BJ (cell line): Measurements from ENCODE around the gene YPEL1. TPM values are rescaled to one million over a fixed set of nuclear protein-coding genes. Genes with fewer than 3 reads are reported as not detected.
"Not testable (repeated sequence)": the region's sequence is repeated elsewhere in the genome, so short reads cannot be mapped to it uniquely, and the experiment has no call there.

Experiments
- CTCF ChIA-PET: fragments of 350-600 bp; formaldehyde crosslinking; extraction: SDS; loops from one replicate; lab custom pipeline; 2021; ENCODE audit warnings: antibody characterized with exemption, inconsistent platforms; lab: Yijun Ruan, JAX
- POLR2A ChIA-PET: fragments of 300-600 bp; sonication (Branson Sonifier 250); formaldehyde crosslinking; extraction: SDS; loops from one replicate; lab custom pipeline; 2021; ENCODE audit warnings: antibody characterized with exemption; lab: Charles Lee
- DNase-seq: peaks from one replicate; pipeline ENCODE4 v3.0.0-alpha.2; 2011; ENCODE audit warnings: low read depth
- H3K27me3 ChIP-seq: 2 replicates; pipeline ENCODE4 v1.6.0; 2011; ENCODE audit warnings: low read length; ENCODE audit not compliant: control insufficient read depth, insufficient read depth
- H3K36me3 ChIP-seq: 2 replicates; pipeline ENCODE4 v1.5.1; 2011; ENCODE audit warnings: low read length; ENCODE audit not compliant: control insufficient read depth, insufficient read depth
- H3K4me3 ChIP-seq: 2 replicates; pipeline ENCODE4 v1.5.1; 2011; ENCODE audit warnings: low read depth, mild to moderate bottlenecking, control low read depth, low read length
- CTCF ChIP-seq: IDR thresholded peaks from 2 replicates; pipeline ENCODE4 v1.5.1; 2011; ENCODE audit warnings: low read depth, mild to moderate bottlenecking, control low read depth, inconsistent platforms, low read length, moderate library complexity; ENCODE audit not compliant: insufficient read depth
- polyA plus RNA-seq: library from polyadenylated mRNA; depleted of rRNA; stranded (reverse); fragments of >200 nt; gene quantifications from 2 replicates; pipeline ENCODE4 v1.2.3, GENCODE V29; 2011

YPEL1 gene
- polyA plus RNA-seq, 1 experiment: 0.69 TPM

- CTCF ChIA-PET: interaction anchor here (0.5 to 2.0 kb wide), 5 partner anchors 14 to 234 kb away, joined by 3 to 10 read pairs (median 5); partner anchors contain the start of gene PPM1F
- Histone ChIP-seq H3K4me3 (no peak overlapping the region), H3K36me3 (no peaks in the 10 kb centered on the region), H3K27me3 (no peaks in the 10 kb centered on the region)
- TF ChIP-seq CTCF: no peak
- DNase-seq: no peak
- POLR2A ChIA-PET: interaction anchor here (0.6 kb wide), 1 partner anchor 17 kb away, joined by 3 read pairs; no protein-coding TSS in a partner anchor
Observed at GRCh38 chr22:21719024-21719423, 16.6 kb downstream of the YPEL1 start.

- CTCF ChIA-PET: interaction anchor here (0.5 to 2.0 kb wide), 5 partner anchors 14 to 234 kb away, joined by 3 to 10 read pairs (median 5); partner anchors contain the start of gene PPM1F
- POLR2A ChIA-PET: interaction anchor here (0.6 kb wide), 1 partner anchor 17 kb away, joined by 3 read pairs; no protein-coding TSS in a partner anchor
- H3K4me3 ChIP-seq: no peak overlapping the region
- no peak for DNase-seq
- TF ChIP-seq CTCF: no peak
- H3K36me3 ChIP-seq: no peaks in the 10 kb centered on the region
- H3K27me3 ChIP-seq: no peaks in the 10 kb centered on the region
Observed at GRCh38 chr22:21718499-21718898, 17.1 kb downstream of the YPEL1 start.

- POLR2A ChIA-PET, H3K27me3 ChIP-seq, H3K36me3 ChIP-seq, H3K4me3 ChIP-seq, DNase-seq, CTCF ChIA-PET: not testable (repeated sequence)
Observed at GRCh38 chr22:21716395-21717122, 19.0 kb downstream of the YPEL1 start.

- DNase-seq: no peak
- POLR2A ChIA-PET: no interaction called here
- CTCF ChIA-PET: interaction anchor here (1.5 to 6.3 kb wide), 2 partner anchors 223 to 238 kb away, joined by 20 to 43 read pairs; partner anchors contain the start of gene PPM1F
- TF ChIP-seq CTCF: no peak
- no peaks in the 10 kb centered on the region for H3K27me3 ChIP-seq
- H3K36me3 ChIP-seq: no peaks in the 10 kb centered on the region
- H3K4me3 ChIP-seq: no peak overlapping the region
Observed at GRCh38 chr22:21714786-21715185, 20.8 kb downstream of the YPEL1 start.

GRCh38 chr22:21714059-21714770 is 21.4 kb downstream of the YPEL1 start:
- POLR2A ChIA-PET: no interaction called here
- no peak for DNase-seq
- no peak overlapping the region for H3K4me3 ChIP-seq
- no peaks in the 10 kb centered on the region for H3K36me3 ChIP-seq
- H3K27me3 ChIP-seq: no peaks in the 10 kb centered on the region
- CTCF ChIA-PET: interaction anchor here (0.8 to 6.3 kb wide), 9 partner anchors 9 to 239 kb away, joined by 3 to 59 read pairs (median 5); partner anchors contain the start of gene PPM1F
- no peak for TF ChIP-seq CTCF
